ENCODE results near the gene KCNH6.

KCNH6 gene

DNA sequence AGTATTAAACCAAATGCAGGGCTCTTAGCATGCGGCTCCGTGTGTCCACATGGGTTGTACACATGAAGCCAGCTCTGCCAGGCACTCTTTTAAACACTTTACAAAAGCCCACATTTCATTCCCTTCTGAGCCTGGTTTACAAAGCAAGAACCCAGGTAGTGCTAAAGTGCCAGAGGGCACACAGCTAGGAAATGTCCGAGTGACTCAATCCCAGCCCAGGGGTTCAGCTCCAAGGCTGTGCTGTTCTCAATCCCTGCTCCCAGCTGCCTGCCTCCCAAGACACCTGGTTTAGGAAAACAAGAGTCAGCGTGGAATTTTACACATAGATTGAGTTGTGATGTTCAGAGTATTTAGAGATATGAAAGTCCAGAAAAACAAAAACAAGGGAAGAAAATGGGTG is 13.8 kb downstream of the KCNH6 start:
- DNase-seq, result no peak

DNA sequence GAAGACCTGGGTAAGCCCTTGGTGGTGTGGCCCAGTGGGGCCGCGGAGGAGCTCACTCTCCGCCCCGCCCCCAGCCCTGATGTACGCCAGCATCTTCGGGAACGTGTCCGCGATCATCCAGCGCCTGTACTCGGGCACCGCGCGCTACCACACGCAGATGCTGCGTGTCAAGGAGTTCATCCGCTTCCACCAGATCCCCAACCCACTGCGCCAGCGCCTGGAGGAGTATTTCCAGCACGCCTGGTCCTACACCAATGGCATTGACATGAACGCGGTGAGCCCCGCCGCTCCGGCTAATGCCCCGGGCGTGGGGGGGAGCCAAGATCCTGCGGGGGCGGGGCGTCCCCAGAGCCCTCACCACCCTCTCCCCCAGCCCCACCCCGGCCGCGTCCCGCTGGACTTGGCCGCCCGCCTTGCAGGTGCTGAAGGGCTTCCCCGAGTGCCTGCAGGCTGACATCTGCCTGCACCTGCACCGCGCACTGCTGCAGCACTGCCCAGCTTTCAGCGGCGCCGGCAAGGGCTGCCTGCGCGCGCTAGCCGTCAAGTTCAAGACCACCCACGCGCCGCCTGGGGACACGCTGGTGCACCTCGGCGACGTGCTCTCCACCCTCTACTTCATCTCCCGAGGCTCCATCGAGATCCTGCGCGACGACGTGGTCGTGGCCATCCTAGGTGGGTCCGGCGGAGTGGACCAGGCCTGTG is 15.0 kb downstream of the KCNH6 start:
- no peak for DNase-seq

DNA sequence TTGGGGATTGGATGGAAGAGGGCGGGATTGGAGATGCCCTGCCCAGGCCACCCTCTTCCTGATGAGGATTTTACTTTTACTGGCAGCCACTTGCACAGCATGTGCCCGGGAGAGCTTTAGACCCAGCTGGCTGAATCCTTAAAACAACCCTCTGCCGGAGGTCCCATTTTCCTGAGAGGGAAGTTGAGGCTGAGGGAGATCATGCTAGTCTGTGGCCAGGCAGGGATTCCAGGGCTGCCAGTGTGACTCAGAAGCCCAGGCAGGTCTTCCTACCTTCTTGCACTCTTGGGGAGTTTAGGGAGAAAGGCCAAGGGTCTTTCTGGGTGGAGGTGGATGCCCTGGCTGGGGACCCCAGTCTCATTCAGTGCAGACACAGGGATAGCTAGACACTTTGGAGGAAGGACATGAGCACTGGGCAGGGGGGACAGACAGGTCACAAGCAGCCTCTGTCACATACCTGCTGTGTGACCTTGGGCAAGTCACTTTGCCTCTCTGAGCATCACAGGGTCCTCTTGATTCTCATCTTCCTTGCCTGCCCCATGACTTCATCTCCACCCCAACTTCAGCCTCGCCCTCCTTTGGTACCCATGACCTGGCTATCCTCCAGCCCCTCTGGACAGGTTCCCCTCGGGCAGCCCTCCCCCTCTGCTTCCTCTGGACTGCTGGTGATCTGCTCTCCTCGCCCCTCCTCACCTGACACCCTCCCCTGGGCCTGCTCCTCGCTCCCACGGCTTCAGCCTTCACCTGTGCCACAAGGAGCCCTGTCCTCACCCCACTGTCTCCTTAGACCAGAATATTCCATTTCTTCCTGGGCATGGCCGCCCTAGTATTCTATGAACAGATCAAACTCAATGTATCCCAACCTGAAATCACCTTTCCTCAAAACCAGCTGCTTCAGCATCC is 15.8 kb downstream of the KCNH6 start:
- no peak for DNase-seq

DNA sequence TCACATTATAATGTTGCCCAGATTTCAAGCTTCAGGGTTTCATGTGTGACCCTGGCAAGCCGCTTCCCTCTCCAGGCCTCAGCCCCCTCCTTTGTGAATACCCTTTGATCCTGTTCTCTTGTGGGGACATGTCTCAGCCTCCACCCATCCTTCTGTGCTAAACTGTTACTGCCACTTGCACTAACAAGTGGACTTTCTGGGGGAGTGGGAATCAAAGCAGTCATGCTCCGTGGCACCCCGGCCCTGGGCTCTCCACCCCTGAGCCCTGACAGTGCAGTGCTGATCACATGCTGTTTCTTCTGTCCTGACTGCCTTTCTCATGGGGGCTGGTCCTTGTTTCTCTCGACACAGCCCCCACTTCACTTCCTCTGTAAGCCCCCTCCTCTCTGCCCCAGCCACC is 17.4 kb downstream of the KCNH6 start:
- DNase-seq, result no peak

DNA sequence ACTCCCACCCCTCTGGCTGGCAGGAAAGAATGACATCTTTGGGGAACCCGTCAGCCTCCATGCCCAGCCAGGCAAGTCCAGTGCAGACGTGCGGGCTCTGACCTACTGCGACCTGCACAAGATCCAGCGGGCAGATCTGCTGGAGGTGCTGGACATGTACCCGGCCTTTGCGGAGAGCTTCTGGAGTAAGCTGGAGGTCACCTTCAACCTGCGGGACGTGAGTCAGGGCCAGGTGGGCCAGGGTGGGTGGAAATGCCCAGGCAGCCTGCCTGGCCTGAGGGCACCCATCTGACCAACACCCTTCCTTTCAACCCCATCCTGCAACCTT is 19.0 kb downstream of the KCNH6 start:
- no peak for DNase-seq

DNA sequence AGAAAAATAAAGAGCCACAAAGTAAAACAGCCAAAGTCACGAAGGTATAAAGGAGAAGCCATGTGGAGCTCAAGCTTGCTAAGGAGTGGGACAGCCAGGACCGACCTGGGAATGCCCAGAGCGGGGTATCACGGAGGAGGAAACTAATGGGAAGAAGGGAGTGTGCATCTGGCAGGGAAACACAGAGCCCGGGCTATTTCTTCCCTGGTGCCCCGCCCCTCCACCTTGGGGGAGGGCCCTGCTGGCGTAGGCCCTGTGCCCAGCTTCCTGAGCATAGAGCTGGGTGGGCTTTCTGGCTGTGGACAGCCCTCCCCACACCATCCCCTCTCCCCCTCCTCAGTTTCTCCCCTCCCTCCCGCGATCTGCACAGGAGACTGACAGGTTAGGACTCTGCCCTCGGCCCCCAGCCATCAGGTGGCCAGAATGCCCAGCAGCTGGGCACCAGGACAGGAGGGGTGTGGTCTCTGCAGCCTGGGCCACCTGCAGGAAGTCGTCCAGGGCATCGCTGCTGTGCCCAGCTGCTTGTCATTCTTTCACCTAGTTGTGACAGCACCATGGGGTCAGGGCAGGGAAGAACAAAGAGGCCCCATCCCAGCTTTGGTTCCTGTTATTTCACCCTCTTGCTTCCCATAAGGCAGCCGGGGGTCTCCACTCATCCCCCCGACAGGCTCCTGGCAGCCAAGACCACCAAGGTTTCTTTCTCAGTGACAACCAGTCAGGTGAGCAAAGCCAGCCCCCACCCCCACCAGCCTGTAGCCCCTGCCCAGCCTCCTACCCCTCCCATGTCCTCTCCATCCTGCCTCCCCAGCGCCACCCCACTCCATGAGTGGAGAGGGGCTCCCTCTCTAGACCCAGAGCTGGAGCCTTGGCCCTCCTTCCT is 20.0 kb downstream of the KCNH6 start:
- no peak for DNase-seq

GRCh38 chr17:63543822-63544420 is 20.8 kb downstream of the KCNH6 start:
- DNase-seq, result no peak

GRCh38 chr17:63544467-63545301 is 21.5 kb downstream of the KCNH6 start:
- DNase-seq, result no peak

GRCh38 chr17:63546308-63547082 is 23.3 kb downstream of the KCNH6 start:
- DNase-seq, result no peak

DNA sequence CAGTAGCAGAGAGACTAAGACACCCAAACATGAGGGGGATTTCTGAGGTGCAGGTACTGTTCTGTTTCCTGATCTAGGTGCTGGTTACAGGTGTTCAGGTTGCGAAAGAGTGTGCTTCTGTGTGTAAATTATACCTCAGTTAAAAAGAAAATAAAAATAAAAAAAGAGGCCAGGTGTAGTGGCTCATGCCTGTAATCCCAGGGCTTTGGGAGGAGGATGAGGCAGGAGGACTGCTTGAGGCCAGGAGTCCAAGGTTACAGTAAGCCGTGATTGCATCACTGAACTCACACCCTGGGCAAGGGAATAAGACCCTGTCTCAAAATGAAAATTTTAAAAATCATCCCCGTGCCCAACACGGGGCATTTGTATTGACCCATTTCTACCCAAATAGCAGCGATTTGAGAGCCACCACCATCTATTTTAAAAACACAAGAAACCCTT is 23.9 kb downstream of the KCNH6 start:
- no peak for DNase-seq

- no peak for DNase-seq
These were observed 26.3 kb downstream of the KCNH6 start for GRCh38 chr17:63549289-63549945.

DNA sequence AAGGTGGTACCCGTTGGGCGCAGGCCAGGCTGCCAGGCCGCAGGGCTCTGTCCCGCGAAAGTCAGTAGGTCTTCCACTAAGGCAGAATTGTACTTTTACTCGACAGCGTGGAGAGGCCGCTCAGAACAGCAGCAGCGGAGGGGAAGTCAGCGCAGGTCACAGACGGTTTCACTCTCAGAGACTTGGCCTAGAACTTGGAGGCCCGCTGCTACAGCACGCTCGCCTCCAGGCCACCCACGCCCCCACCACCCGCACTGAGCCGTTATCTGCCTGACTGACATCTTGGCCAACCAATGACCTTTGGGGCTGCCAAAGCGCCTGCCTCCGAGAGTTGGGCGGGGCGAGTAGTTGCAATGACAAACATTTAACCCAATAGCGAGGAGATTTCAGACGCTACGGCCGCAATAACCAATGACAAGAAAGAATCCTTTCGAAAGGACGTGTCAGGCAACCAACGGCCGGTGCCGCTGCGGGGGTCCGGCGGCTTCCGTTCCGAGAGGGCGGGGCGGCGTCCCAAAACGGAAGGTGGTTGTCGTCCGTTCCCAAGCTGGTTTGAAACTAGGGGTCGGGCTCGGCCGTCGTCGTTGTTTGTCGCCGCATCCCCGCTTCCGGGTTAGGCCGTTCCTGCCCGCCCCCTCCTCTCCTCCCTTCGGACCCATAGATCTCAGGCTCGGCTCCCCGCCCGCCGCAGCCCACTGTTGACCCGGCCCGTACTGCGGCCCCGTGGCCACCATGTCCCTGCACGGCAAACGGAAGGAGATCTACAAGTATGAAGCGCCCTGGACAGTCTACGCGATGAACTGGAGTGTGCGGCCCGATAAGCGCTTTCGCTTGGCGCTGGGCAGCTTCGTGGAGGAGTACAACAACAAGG is 27.0 kb downstream of the KCNH6 start, which contains the start of gene DCAF7:
TSS of gene DCAF7 (plus strand) at position 532 of the 871 bp plus-strand sequence. CDS start at position 733, 201 bp downstream.
- DNase-seq, result peak; percentile 100

DNA sequence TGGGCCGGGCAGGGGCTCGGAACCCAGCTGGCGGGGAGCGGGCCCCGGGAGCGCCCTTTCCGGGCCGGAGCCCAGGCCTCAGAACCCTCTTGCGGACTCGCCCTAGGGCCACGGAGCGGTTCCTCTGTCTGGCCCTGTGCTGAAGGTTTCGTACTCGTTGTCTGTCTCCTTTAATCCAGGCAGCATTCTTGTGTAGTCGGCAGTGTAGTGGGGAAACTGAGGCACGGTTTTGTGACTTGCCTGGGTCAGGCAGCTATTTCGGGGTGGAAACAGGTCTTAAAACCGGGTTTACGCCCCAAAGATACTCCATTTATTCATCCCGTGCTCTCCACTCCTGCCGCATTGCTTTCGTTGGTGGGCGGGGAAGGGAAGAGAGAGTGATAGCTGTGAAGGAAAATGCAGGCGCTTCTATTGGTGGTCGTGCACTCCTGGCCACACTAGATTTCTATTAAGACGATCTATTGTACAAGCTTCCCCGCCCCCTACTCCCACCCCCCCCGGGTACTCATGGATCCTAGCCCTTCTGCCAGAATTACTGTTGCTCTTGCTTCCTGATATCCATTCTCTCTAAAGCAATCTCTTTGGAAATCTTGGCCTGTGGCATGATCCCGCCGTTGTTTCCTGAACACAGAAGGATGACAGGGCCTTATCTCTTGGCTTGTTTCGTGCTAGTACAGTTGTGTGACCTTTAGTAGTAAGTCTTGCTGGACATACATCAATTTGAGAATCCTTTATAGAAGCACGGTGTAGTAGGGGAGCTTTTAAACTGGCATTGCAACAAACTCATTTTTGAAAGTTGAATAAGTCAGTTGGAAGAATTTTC is 27.9 kb downstream of the KCNH6 start:
- peak; percentile 18 for DNase-seq

DNA sequence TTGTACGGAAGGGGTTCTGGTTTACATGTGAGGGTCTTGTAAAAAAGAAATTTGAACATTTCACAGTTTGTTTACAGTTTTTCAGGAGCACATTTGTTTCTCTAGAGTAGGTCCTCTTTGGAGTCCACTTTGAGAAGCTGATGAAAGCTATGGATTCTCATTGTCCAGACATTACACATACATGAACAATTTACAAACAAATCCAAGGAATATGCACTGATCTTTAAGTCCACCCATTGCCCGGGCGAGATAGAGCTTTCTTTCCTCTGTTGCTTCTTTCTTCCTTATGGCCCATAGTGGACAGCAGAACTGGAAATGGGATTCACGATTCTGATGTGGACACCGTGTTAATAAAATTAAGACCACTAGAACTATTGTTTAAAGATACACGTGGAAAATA is 29.1 kb downstream of the KCNH6 start:
- no peak for DNase-seq

DNA sequence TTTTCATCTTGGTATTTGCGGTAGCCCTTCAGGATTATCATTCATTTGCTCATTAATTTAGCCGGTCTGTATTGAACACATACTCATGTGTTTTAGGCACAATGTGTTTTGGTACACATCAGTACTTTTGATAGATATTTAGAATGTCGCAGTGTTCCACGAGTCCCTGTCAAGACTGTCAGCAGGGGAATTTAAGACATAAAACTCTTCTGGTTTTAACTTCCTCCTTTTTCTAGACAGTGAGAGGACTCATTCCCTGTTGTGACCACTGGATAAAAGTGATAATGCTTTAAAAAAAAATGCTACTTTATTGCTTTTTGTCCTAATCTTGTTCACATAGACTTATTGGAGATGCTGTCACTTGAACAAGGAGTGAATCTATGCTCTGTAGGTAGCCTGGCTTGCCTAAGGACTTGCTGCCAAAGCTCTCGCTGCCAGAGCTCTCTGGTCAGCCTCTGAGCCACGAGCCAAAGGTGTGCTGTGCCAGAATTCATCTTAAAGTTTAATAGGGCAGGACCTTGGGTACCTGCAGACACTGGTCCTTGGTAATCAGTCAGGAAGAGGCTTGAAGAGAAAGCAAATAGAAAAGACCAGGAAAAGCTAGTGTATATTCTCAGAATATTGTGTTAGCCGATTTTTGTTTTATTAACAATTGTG is 32.5 kb downstream of the KCNH6 start:
- DNase-seq, result no peak

DNA sequence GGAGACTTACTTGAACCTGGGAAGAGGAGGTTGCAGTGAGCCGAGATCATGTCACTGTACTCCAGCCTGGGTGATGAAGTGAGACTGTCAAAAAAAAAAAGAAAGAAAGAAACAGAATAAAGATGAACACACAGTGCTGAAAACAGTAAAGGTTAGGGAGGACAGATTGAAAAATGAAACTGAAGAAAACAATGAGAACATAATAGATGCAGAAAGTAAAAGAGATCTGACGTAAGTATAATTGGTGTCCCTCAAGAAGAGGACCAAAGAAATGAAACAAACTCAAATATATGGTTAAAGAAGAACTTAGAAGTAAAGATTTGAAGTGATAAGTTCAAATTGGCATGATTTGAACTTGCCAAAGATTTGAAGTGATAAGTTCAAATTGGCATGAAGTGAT is 34.3 kb downstream of the KCNH6 start:
- no peak for DNase-seq

GRCh38 chr17:63558441-63558840 is 35.3 kb downstream of the KCNH6 start:
- DNase-seq, result no peak

- no peak for DNase-seq
These were observed 38.7 kb downstream of the KCNH6 start for GRCh38 chr17:63561819-63562218.

Measured in activated CD4-positive, alpha-beta T cell treated with anti-CD3 and anti-CD28 coated beads, Interleukin-2, amount 50 U/mL, for 16 hours (primary cell).